Measurements from ENCODE around the gene TIMM17A.

Gene TIMM17A

DNA sequence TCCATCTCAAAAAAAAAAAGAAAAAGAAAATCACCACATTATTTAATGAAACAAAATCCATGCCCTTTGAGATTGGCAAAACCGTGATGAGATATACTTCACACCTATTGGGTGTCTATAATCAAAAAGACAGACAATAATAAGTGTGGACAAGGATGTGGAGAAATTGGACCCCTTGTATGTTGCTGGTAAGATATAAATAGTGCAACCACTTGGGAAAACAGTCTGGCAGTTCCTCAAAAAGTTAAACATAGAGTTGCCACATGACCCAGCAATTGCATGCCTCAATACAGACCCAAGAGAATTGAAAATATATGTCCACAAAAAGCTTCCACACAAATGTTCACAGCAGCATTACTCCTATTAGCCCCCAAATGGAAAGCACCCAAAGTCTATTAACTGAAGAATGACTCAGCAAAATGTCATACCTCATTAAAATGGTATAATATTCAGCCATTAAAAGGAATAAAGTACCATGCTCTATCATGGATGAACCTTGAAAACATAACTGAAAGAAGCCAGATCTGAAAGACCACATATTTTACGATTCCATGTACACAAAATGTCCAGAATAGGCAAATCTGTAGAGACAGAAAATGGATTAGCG lies 33.2 kb upstream of the TIMM17A start:
- Histone ChIP-seq H3K4me3 (replicated peaks; ENCODE audit: insufficient read depth, low read length) (no peak overlapping the region), H3K27ac (replicated peaks) (no peak overlapping the region), H3K27me3 (ENCODE audit: insufficient read depth, poor library complexity, severe bottlenecking) (no peaks in the 10 kb centered on the region)
- DNase-seq (ENCODE audit: low read depth in 1 of 2, low spot score in 1 of 2) = no peak
- TF ChIP-seq, protein P1, sequence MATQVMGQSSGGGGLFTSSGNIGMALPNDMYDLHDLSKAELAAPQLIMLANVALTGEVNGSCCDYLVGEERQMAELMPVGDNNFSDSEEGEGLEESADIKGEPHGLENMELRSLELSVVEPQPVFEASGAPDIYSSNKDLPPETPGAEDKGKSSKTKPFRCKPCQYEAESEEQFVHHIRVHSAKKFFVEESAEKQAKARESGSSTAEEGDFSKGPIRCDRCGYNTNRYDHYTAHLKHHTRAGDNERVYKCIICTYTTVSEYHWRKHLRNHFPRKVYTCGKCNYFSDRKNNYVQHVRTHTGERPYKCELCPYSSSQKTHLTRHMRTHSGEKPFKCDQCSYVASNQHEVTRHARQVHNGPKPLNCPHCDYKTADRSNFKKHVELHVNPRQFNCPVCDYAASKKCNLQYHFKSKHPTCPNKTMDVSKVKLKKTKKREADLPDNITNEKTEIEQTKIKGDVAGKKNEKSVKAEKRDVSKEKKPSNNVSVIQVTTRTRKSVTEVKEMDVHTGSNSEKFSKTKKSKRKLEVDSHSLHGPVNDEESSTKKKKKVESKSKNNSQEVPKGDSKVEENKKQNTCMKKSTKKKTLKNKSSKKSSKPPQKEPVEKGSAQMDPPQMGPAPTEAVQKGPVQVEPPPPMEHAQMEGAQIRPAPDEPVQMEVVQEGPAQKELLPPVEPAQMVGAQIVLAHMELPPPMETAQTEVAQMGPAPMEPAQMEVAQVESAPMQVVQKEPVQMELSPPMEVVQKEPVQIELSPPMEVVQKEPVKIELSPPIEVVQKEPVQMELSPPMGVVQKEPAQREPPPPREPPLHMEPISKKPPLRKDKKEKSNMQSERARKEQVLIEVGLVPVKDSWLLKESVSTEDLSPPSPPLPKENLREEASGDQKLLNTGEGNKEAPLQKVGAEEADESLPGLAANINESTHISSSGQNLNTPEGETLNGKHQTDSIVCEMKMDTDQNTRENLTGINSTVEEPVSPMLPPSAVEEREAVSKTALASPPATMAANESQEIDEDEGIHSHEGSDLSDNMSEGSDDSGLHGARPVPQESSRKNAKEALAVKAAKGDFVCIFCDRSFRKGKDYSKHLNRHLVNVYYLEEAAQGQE (IDR thresholded peaks at IDR 0.05; ENCODE audit: insufficient replicate concordance, low read depth) = no peak
- TF ChIP-seq POLR2AphosphoS5 (IDR thresholded peaks at IDR 0.05; ENCODE audit: low read depth) (no peak), SPI1 (IDR thresholded peaks at IDR 0.05; ENCODE audit: borderline replicate concordance, low read depth) (no peak), GABPA (IDR thresholded peaks at IDR 0.05; ENCODE audit: low read depth) (no peak)
- TF ChIP-seq, protein P2, sequence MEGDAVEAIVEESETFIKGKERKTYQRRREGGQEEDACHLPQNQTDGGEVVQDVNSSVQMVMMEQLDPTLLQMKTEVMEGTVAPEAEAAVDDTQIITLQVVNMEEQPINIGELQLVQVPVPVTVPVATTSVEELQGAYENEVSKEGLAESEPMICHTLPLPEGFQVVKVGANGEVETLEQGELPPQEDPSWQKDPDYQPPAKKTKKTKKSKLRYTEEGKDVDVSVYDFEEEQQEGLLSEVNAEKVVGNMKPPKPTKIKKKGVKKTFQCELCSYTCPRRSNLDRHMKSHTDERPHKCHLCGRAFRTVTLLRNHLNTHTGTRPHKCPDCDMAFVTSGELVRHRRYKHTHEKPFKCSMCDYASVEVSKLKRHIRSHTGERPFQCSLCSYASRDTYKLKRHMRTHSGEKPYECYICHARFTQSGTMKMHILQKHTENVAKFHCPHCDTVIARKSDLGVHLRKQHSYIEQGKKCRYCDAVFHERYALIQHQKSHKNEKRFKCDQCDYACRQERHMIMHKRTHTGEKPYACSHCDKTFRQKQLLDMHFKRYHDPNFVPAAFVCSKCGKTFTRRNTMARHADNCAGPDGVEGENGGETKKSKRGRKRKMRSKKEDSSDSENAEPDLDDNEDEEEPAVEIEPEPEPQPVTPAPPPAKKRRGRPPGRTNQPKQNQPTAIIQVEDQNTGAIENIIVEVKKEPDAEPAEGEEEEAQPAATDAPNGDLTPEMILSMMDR (IDR thresholded peaks at IDR 0.05; ENCODE audit: insufficient read depth, low read length) = no peak

DNA sequence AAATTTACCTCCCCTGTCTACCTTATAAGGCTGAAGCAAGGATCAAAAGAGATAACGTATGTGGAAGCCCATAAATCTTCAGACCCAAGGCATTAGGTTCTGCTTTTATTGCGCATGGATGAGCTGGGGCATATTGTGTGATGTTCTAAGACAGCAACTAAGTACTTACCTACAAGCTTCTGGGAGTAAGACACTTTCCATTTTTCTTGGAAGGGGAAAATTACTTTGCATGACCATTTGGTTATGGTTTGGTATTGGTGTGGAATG lies 30.1 kb upstream of the TIMM17A start:
- Histone ChIP-seq H3K27me3 (ENCODE audit: insufficient read depth, poor library complexity, severe bottlenecking) (peaks cover 7% of the 10 kb centered on the region), H3K27ac (replicated peaks) (no peak overlapping the region), H3K4me3 (replicated peaks; ENCODE audit: insufficient read depth, low read length) (no peak overlapping the region)
- TF ChIP-seq, protein P2 (IDR thresholded peaks at IDR 0.05; ENCODE audit: insufficient read depth, low read length) = no peak
- no peak for TF ChIP-seq SPI1 (IDR thresholded peaks at IDR 0.05; ENCODE audit: borderline replicate concordance, low read depth)
- no peak for TF ChIP-seq POLR2AphosphoS5 (IDR thresholded peaks at IDR 0.05; ENCODE audit: low read depth)
- TF ChIP-seq, protein P1 (IDR thresholded peaks at IDR 0.05; ENCODE audit: insufficient replicate concordance, low read depth) = no peak
- TF ChIP-seq GABPA (IDR thresholded peaks at IDR 0.05; ENCODE audit: low read depth) = no peak
- no peak for DNase-seq (ENCODE audit: low read depth in 1 of 2, low spot score in 1 of 2)

DNA sequence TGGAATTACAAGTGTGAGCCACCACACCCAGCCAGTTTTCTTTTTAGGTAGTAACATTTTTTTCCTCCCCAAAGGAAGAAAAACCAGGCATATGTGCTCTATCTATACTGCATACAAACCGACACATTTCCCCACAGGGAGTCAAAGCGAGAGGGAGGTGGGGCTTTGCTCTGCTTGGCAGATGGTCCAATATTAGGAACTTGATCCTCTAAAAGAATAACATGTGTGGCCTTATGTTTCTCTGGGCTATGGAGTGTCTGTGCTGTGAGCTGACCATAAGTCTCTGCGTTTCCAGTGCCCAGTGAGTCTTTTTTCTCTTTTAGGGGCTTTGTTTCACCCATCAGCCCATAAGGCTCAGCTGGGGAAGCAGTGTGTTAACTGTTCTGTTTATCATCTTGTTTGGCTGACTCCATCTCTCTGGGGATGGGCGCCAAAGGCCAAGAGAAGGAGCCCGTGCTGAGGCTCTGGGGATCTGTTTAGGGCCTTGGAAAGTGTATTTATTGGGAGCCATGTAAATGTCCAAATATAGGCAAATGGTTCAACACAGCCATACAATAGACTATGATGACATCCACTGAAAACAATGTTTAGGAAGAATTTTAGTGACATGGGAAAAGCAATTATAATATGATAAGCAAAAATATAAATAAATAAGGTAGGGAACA lies 29.2 kb upstream of the TIMM17A start:
- TF ChIP-seq POLR2AphosphoS5 (IDR thresholded peaks at IDR 0.05; ENCODE audit: low read depth) (no peak), SPI1 (IDR thresholded peaks at IDR 0.05; ENCODE audit: borderline replicate concordance, low read depth) (no peak), GABPA (IDR thresholded peaks at IDR 0.05; ENCODE audit: low read depth) (no peak)
- TF ChIP-seq, protein P2 (IDR thresholded peaks at IDR 0.05; ENCODE audit: insufficient read depth, low read length) = no peak
- TF ChIP-seq, protein P1 (IDR thresholded peaks at IDR 0.05; ENCODE audit: insufficient replicate concordance, low read depth) = no peak
- no peak for DNase-seq (ENCODE audit: low read depth in 1 of 2, low spot score in 1 of 2)
- Histone ChIP-seq H3K27ac (replicated peaks) (no peak overlapping the region), H3K27me3 (ENCODE audit: insufficient read depth, poor library complexity, severe bottlenecking) (peaks cover 7% of the 10 kb centered on the region), H3K4me3 (replicated peaks; ENCODE audit: insufficient read depth, low read length) (no peak overlapping the region)

Data from HL-60 (cell line).